Endodermal cell (in vitro differentiated cells): ENCODE measurements around the gene TAF11L4. TPM values are rescaled to one million over a fixed set of nuclear protein-coding genes. Genes with fewer than 3 reads are reported as not detected.
"Not testable (repeated sequence)": the region's sequence is repeated elsewhere in the genome, so short reads cannot be mapped to it uniquely, and the experiment has no call there.

Source experiments
- DNase-seq: peaks from one replicate; pipeline ENCODE4 v3.0.0-alpha.2; 2017
- H3K27ac ChIP-seq: 2 replicates; pipeline ENCODE4 v1.5.1; 2013; ENCODE audit warnings: mild to moderate bottlenecking, low read depth, low read length, moderate library complexity
- H3K27me3 ChIP-seq: 2 replicates; pipeline ENCODE4 v1.6.1; 2013; ENCODE audit warnings: mild to moderate bottlenecking, low read length, moderate library complexity; ENCODE audit not compliant: insufficient read depth, control insufficient read depth, poor library complexity, severe bottlenecking
- H3K36me3 ChIP-seq: 2 replicates; pipeline ENCODE4 v1.7.0; 2013; ENCODE audit warnings: mild to moderate bottlenecking, low read length, moderate library complexity; ENCODE audit not compliant: control insufficient read depth, insufficient read depth
- H3K4me1 ChIP-seq: one replicate; pipeline ENCODE4 v1.7.0; 2013; ENCODE audit warnings: low read length; ENCODE audit not compliant: control insufficient read depth, insufficient read depth
- H3K4me3 ChIP-seq: 2 replicates; pipeline ENCODE4 v1.5.1; 2013; ENCODE audit warnings: mild to moderate bottlenecking, low read length, moderate library complexity
- H3K9ac ChIP-seq: 2 replicates; pipeline ENCODE4 v1.6.1; 2013; ENCODE audit warnings: mild to moderate bottlenecking, low read length, moderate library complexity; ENCODE audit not compliant: poor library complexity, severe bottlenecking; ENCODE audit errors: extremely low read depth
- H3K9me3 ChIP-seq: 2 replicates; pipeline ENCODE4 v1.6.1; 2013; ENCODE audit warnings: mild to moderate bottlenecking, low read length, moderate library complexity; ENCODE audit not compliant: control insufficient read depth
- H3K27ac Mint-ChIP-seq: 2 replicates; pipeline ENCODE4 v1.8.0; 2020; ENCODE audit warnings: mixed read lengths
- H3K27me3 Mint-ChIP-seq: 2 replicates; pipeline ENCODE4 v1.8.0; 2021; ENCODE audit warnings: mild to moderate bottlenecking, mixed read lengths; ENCODE audit not compliant: insufficient read depth
- H3K36me3 Mint-ChIP-seq: 2 replicates; pipeline ENCODE4 v1.8.0; 2020; ENCODE audit warnings: low read depth, mixed read lengths
- H3K4me1 Mint-ChIP-seq: 2 replicates; pipeline ENCODE4 v1.8.0; 2020; ENCODE audit warnings: mixed read lengths
- H3K4me3 Mint-ChIP-seq: 2 replicates; pipeline ENCODE4 v1.8.0; 2020; ENCODE audit warnings: mild to moderate bottlenecking, moderate library complexity, mixed read lengths
- H3K9me3 Mint-ChIP-seq: 2 replicates; pipeline ENCODE4 v1.8.0; 2020; ENCODE audit warnings: mild to moderate bottlenecking, mixed read lengths
- WGBS, 2 experiments: methylation state at CpG; one replicate each; pipeline versions ENCODE4 v1.1.5 to v1.1.7; 2013; ENCODE audit warnings: missing lambda C conversion rate in 2 of 2, mixed read lengths in 1 of 2; ENCODE audit not compliant: insufficient coverage in 1 of 2, insufficient read length in 1 of 2; 5-methylcytosine and 5-hydroxymethylcytosine counted together
- total RNA-seq, 2 donors: library from RNA; stranded (reverse); fragmentation: NEBNext Ultra II Directional in 1 of 2; extraction: Animal tissue kit (Norgen Biotek cat#: 25700) in 1 of 2; gene quantifications; 2 replicates in 1 of 2; 3 replicates in 1 of 2; pipeline ENCODE4 v1.2.1, GENCODE V29; 2021
- TF ChIP-seq, protein P1 (sequence below): fragments of 200-600 bp; sonication (generic); conservative IDR thresholded peaks from 2 replicates; pipeline ENCODE4 v1.5.0; 2021; ENCODE audit warnings: antibody characterized with exemption, mild to moderate bottlenecking

The TAF11L4 gene
- total RNA-seq, 2 donors from 2014 or later = not detected

DNA sequence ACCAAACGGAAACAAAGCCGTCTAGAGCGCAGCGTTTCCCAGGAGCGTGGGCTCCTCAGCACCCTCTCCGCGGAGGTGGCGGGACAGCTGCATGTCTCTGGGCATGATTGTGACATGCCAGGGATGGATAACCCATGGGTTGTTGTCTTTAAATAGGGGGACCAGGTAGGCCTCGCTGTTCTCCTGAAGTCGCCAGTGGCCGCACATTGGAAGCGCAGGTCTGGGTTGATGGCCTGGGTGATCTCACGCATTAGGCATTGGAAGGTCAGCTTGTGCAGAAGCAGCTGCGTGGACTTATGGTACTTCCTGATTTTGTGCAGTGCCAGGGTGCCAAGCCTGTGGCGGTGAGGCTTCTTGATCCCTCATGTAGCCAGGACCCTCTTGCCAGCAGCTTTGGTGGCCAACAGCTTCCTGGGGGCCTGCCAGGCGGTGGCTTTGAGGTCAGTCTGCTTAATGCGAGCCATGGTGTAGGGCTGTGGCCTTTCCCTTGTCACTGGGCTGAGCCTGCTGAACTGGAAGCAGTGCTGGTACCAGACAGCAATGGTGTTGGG lies 9.8 kb upstream of the TAF11L4 start:
- no peaks in the 10 kb centered on the region for H3K9me3 Mint-ChIP-seq
- no peaks in the 10 kb centered on the region for H3K36me3 Mint-ChIP-seq
- no peak overlapping the region for H3K27ac Mint-ChIP-seq
- H3K27me3 ChIP-seq = no peaks in the 10 kb centered on the region
- WGBS, 2 experiments = 93 to 94% methylated on average over 15 to 17 of the region's 17 CpGs
- H3K36me3 ChIP-seq = no peaks in the 10 kb centered on the region
- H3K4me1 ChIP-seq = no peaks in the 10 kb centered on the region
- H3K4me3 ChIP-seq = no peak overlapping the region
- H3K4me1 Mint-ChIP-seq = no peaks in the 10 kb centered on the region
- no peak overlapping the region for H3K27ac ChIP-seq
- no peaks in the 10 kb centered on the region for H3K27me3 Mint-ChIP-seq
- TF ChIP-seq, protein P1, sequence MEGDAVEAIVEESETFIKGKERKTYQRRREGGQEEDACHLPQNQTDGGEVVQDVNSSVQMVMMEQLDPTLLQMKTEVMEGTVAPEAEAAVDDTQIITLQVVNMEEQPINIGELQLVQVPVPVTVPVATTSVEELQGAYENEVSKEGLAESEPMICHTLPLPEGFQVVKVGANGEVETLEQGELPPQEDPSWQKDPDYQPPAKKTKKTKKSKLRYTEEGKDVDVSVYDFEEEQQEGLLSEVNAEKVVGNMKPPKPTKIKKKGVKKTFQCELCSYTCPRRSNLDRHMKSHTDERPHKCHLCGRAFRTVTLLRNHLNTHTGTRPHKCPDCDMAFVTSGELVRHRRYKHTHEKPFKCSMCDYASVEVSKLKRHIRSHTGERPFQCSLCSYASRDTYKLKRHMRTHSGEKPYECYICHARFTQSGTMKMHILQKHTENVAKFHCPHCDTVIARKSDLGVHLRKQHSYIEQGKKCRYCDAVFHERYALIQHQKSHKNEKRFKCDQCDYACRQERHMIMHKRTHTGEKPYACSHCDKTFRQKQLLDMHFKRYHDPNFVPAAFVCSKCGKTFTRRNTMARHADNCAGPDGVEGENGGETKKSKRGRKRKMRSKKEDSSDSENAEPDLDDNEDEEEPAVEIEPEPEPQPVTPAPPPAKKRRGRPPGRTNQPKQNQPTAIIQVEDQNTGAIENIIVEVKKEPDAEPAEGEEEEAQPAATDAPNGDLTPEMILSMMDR = no peak
- H3K9ac ChIP-seq = no peak overlapping the region
- H3K4me3 Mint-ChIP-seq = no peak overlapping the region
- no peaks in the 10 kb centered on the region for H3K9me3 ChIP-seq
- DNase-seq = no peak

DNA sequence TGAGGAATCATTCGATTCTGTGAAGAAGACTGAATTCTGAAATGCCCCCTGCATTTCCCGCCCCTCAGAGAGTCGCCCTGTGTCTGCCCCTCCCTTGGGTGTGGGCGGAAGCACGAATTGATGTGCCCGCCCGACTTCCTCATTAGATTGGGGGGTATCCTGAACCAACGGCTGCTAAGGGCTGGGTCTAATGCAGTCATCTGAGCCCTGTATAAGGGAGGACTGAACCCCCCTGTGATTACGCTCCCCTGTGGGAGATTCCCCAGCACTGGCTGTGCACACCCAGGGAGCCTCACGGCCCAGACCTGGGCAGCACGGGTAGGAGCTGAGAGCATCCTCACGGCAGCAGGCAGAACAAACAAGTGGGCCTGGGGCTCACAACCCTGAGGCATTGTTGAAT lies 4.1 kb upstream of the TAF11L4 start:
- not testable (repeated sequence) for H3K9ac ChIP-seq, H3K27me3 ChIP-seq, H3K27ac Mint-ChIP-seq, H3K27me3 Mint-ChIP-seq, H3K36me3 Mint-ChIP-seq, H3K27ac ChIP-seq, H3K36me3 ChIP-seq, H3K9me3 ChIP-seq, H3K4me3 Mint-ChIP-seq, H3K4me1 Mint-ChIP-seq, H3K4me3 ChIP-seq, H3K9me3 Mint-ChIP-seq, DNase-seq, H3K4me1 ChIP-seq
- 82 to 100% methylated on average over 3 to 5 of the region's 12 CpGs for WGBS, 2 experiments

DNA sequence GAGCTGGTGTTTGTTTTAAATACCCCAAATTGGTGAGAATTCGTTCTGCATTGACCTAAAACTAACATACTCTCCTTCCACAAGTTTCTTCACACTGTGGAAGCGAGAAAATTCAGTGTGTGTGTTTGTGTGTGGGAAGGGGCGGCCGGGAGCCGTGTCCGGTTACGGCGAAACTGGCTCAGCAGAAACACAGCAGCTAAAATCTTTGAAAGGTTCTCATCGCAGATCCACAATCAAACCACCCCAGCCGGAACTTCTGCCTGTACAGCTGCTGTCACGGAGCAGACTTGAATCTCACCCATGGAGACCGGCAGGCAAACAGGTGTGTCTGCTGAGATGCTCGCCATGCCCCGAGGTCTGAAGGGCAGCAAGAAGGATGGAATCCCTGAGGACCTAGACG lies 3.5 kb upstream of the TAF11L4 start, which contains the start of gene TAF11L3:
TSS of gene TAF11L3 (plus strand) at position 301 of the 400 bp plus-strand sequence.
- H3K27me3 ChIP-seq, H3K36me3 ChIP-seq, H3K9ac ChIP-seq, H3K4me1 ChIP-seq, DNase-seq, H3K9me3 ChIP-seq, H3K27ac Mint-ChIP-seq, H3K9me3 Mint-ChIP-seq, H3K27me3 Mint-ChIP-seq, H3K4me3 ChIP-seq, H3K36me3 Mint-ChIP-seq, H3K27ac ChIP-seq, H3K4me3 Mint-ChIP-seq, H3K4me1 Mint-ChIP-seq: not testable (repeated sequence)
- WGBS, 2 experiments = no CpG with 5 or more reads among the region's 15 CpGs

DNA sequence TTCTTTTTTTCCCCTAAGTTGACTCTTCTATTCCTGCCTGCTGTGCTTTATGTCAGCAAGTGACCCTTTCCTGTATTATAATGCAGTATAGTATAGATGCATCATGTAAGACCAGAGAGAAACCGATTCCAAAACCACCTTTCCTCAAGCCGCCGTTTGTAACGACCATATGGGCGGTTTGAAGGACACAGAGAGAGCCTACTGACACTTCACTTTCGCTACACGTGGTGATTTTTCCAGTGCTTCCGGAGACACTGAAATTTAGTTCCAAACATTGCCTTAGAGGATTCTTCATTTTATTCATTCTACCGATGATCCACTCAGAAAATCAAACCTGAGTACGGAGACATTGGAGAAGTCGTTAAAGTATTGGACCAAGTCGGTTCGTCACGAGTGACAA lies 2.1 kb upstream of the TAF11L4 start:
- not testable (repeated sequence) for H3K27me3 Mint-ChIP-seq, H3K9me3 Mint-ChIP-seq

DNA sequence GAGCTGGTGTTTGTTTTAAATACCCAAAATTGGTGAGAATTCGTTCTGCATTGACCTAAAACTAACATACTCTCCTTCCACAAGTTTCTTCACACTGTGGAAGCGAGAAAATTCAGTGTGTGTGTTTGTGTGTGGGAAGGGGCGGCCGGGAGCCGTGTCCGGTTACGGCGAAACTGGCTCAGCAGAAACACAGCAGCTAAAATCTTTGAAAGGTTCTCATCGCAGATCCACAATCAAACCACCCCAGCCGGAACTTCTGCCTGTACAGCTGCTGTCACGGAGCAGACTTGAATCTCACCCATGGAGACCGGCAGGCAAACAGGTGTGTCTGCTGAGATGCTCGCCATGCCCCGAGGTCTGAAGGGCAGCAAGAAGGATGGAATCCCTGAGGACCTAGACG lies 3.3 kb downstream of the TAF11L4 start, which contains the start of gene TAF11L5:
TSS of gene TAF11L5 (plus strand) at position 301 of the 400 bp plus-strand sequence.
- not testable (repeated sequence) for H3K4me3 ChIP-seq, H3K9ac ChIP-seq, H3K27me3 ChIP-seq, H3K9me3 ChIP-seq, H3K36me3 Mint-ChIP-seq, H3K27ac Mint-ChIP-seq, H3K4me1 ChIP-seq, H3K27ac ChIP-seq, H3K4me3 Mint-ChIP-seq, H3K4me1 Mint-ChIP-seq, H3K36me3 ChIP-seq, DNase-seq, H3K9me3 Mint-ChIP-seq, H3K27me3 Mint-ChIP-seq
- WGBS, 2 experiments = no CpG with 5 or more reads among the region's 15 CpGs

More for the DNA sequence above, 2.1 kb upstream of the TAF11L4 start:
- H3K36me3 ChIP-seq, H3K27me3 ChIP-seq, H3K4me1 Mint-ChIP-seq, H3K4me1 ChIP-seq, H3K27ac Mint-ChIP-seq, DNase-seq, H3K4me3 Mint-ChIP-seq, H3K9me3 ChIP-seq, H3K4me3 ChIP-seq, H3K9ac ChIP-seq, H3K27ac ChIP-seq, H3K36me3 Mint-ChIP-seq: not testable (repeated sequence)
- 90 to 96% methylated on average over 5 to 7 of the region's 14 CpGs for WGBS, 2 experiments

GRCh38 chr5:17526504-17526903 lies 4.9 kb downstream of the TAF11L4 start:
- not testable (repeated sequence) for H3K36me3 Mint-ChIP-seq, H3K4me1 Mint-ChIP-seq, H3K4me1 ChIP-seq, H3K9me3 Mint-ChIP-seq, H3K4me3 Mint-ChIP-seq, H3K27me3 Mint-ChIP-seq, H3K9me3 ChIP-seq, H3K9ac ChIP-seq, H3K27ac Mint-ChIP-seq, DNase-seq, H3K27ac ChIP-seq, H3K4me3 ChIP-seq, H3K27me3 ChIP-seq, H3K36me3 ChIP-seq
- WGBS, 2 experiments = 91 to 92% methylated on average over 5 to 6 of the region's 17 CpGs
